Natural killer cell (primary cell): ENCODE data around the gene TRMT1L. TPM values are rescaled to one million over a fixed set of nuclear protein-coding genes. Genes with fewer than 3 reads are reported as not detected.

Experiments used
- ATAC-seq, 3 donors: fragments of 150-1000 bp in 2 of 3; fragments of 200-7000 bp in 1 of 3; cut with Tn5 transposase; 1 replicate in 1 of 3; 2 replicates in 2 of 3; pipeline ENCODE4 v1.10.0; 2021; ENCODE audit warnings: mild to moderate bottlenecking in 2 of 3, moderate library complexity in 2 of 3
- DNase-seq, 2 donors: peaks; one replicate each; pipeline versions ENCODE4 v3.0.0 to v3.0.0-alpha.2; 2013 to 2021; ENCODE audit warnings: mixed read lengths in 1 of 2
- H3K27ac ChIP-seq: one replicate; pipeline ENCODE4 v1.5.1; 2013; ENCODE audit warnings: mild to moderate bottlenecking, low read length
- H3K27me3 ChIP-seq: one replicate; pipeline ENCODE4 v1.6.1; 2013; ENCODE audit warnings: low read length; ENCODE audit not compliant: control insufficient read depth, insufficient read depth
- H3K36me3 ChIP-seq: one replicate; pipeline ENCODE4 v1.6.1; 2013; ENCODE audit warnings: low read length; ENCODE audit not compliant: control insufficient read depth, insufficient read depth
- H3K4me1 ChIP-seq: one replicate; pipeline ENCODE4 v1.6.1; 2013; ENCODE audit warnings: low read length; ENCODE audit not compliant: control insufficient read depth, insufficient read depth
- H3K4me3 ChIP-seq: one replicate; pipeline ENCODE4 v1.5.1; 2013; ENCODE audit warnings: low read length
- H3K9me3 ChIP-seq: one replicate; pipeline ENCODE4 v1.6.1; 2013; ENCODE audit warnings: low read length; ENCODE audit not compliant: control insufficient read depth, insufficient read depth
- H3K27ac Mint-ChIP-seq, 2 donors: one replicate each; pipeline ENCODE4 v1.8.0; 2022; ENCODE audit warnings: mild to moderate bottlenecking in 2 of 2, mixed read lengths in 2 of 2, moderate library complexity in 1 of 2
- H3K27me3 Mint-ChIP-seq, 2 donors: one replicate each; pipeline ENCODE4 v1.8.0; 2022; ENCODE audit warnings: low read depth in 2 of 2, mixed read lengths in 2 of 2
- H3K36me3 Mint-ChIP-seq: one replicate; pipeline ENCODE4 v1.8.0; 2022; ENCODE audit warnings: mixed read lengths
- H3K4me1 Mint-ChIP-seq, 2 donors: one replicate each; pipeline ENCODE4 v1.8.0; 2022; ENCODE audit warnings: mixed read lengths in 2 of 2
- H3K4me3 Mint-ChIP-seq: one replicate; pipeline ENCODE4 v1.8.0; 2022; ENCODE audit warnings: mild to moderate bottlenecking, moderate library complexity, mixed read lengths
- H3K9me3 Mint-ChIP-seq, 2 donors: one replicate each; pipeline ENCODE4 v1.8.0; 2022; ENCODE audit warnings: mixed read lengths in 2 of 2
- WGBS: methylation state at CpG from one replicate; pipeline ENCODE4 v1.1.7; 2013; ENCODE audit warnings: missing lambda C conversion rate; ENCODE audit not compliant: insufficient coverage; 5-methylcytosine and 5-hydroxymethylcytosine counted together
- intact Hi-C: fragments of 100-400 bp; cut with micrococcal nuclease; formaldehyde crosslinking; loops from one replicate; pipeline ENCODE4 v1.14.2; 2022
- total RNA-seq, 4 donors: library from RNA; stranded (reverse); fragments of 120-200 nt in 1 of 4; gene quantifications; one replicate each; pipeline versions ENCODE4 v1.2.3 to v1.2.4, GENCODE V29; 2013 to 2022
- TF ChIP-seq, protein P1 (sequence below): fragments of 200-600 bp; IDR thresholded peaks from one replicate; pipeline ENCODE4 v1.8.0; 2022; ENCODE audit warnings: antibody characterized with exemption

TRMT1L gene
- total RNA-seq, 3 donors from 2014 or later (not counting 1 experiment from before 2014, with no cell fraction given) = 4.4 to 8.2 (median 4.9) TPM

GRCh38 chr1:185104083-185104482, 52.7 kb downstream of the TRMT1L start:
- no peak overlapping the region for H3K27ac Mint-ChIP-seq
- H3K9me3 Mint-ChIP-seq = peaks cover under 1 to 3% of the 10 kb centered on the region in 2 donors
- no peak overlapping the region for H3K4me3 Mint-ChIP-seq
- ATAC-seq (no peak), DNase-seq (no peak)
- H3K36me3 Mint-ChIP-seq = peaks cover 33% of the 10 kb centered on the region
- no peaks in the 10 kb centered on the region for H3K4me1 Mint-ChIP-seq
- H3K27me3 Mint-ChIP-seq = no peaks in the 10 kb centered on the region
- no peak overlapping the region for H3K4me3 ChIP-seq
- no peak overlapping the region for H3K27ac ChIP-seq
- no peaks in the 10 kb centered on the region for H3K27me3 ChIP-seq
- H3K9me3 ChIP-seq = peaks cover 11% of the 10 kb centered on the region
- H3K36me3 ChIP-seq = peaks cover 25% of the 10 kb centered on the region
- intact Hi-C loops = no loop called here
- 100% methylated on average over 3 of the region's 3 CpGs for WGBS
- H3K4me1 ChIP-seq = no peaks in the 10 kb centered on the region
- TF ChIP-seq, protein P1, sequence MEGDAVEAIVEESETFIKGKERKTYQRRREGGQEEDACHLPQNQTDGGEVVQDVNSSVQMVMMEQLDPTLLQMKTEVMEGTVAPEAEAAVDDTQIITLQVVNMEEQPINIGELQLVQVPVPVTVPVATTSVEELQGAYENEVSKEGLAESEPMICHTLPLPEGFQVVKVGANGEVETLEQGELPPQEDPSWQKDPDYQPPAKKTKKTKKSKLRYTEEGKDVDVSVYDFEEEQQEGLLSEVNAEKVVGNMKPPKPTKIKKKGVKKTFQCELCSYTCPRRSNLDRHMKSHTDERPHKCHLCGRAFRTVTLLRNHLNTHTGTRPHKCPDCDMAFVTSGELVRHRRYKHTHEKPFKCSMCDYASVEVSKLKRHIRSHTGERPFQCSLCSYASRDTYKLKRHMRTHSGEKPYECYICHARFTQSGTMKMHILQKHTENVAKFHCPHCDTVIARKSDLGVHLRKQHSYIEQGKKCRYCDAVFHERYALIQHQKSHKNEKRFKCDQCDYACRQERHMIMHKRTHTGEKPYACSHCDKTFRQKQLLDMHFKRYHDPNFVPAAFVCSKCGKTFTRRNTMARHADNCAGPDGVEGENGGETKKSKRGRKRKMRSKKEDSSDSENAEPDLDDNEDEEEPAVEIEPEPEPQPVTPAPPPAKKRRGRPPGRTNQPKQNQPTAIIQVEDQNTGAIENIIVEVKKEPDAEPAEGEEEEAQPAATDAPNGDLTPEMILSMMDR = no peak

GRCh38 chr1:185096531-185096930, 60.2 kb downstream of the TRMT1L start:
- WGBS = 100% methylated on average over 1 of the region's 2 CpGs
- Histone ChIP-seq H3K27ac (no peak overlapping the region), H3K9me3 (no peaks in the 10 kb centered on the region), H3K4me1 (no peaks in the 10 kb centered on the region), H3K36me3 (peaks cover 52% of the 10 kb centered on the region), H3K4me3 (no peak overlapping the region), H3K27me3 (no peaks in the 10 kb centered on the region)
- peaks cover 14% of the 10 kb centered on the region for H3K36me3 Mint-ChIP-seq
- intact Hi-C loops = no loop called here
- H3K4me1 Mint-ChIP-seq = peaks cover 0 to 4% of the 10 kb centered on the region in 2 donors
- no peak overlapping the region for H3K27ac Mint-ChIP-seq
- ATAC-seq (no peak), DNase-seq (no peak)
- TF ChIP-seq, protein P1 = no peak
- no peak overlapping the region for H3K4me3 Mint-ChIP-seq
- no peaks in the 10 kb centered on the region for H3K27me3 Mint-ChIP-seq
- no peaks in the 10 kb centered on the region for H3K9me3 Mint-ChIP-seq

DNA sequence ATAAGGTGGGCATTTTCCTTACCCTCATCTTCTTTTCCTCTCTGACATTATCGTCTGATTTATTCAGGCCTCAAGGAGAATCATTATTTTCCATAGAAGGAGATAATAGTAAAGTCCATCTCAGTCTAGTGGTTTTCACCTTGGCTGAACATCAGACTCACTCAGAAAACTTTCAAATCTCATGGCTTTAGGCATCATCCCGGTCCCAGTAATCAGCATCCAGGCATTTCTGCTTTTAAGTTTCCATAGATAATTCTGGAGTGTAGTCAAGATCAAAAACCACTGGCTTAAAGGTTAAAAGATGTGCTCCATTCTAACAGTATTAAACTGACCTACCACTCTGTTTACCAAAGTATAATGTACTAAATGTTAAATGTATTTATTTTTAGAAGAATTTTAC, 62.0 kb downstream of the TRMT1L start:
- Mint-ChIP-seq H3K27ac (no peak overlapping the region), H3K4me3 (no peak overlapping the region), H3K9me3 (no peaks in the 10 kb centered on the region), H3K4me1 (peaks cover 0 to 4% of the 10 kb centered on the region in 2 donors), H3K36me3 (peaks cover 6% of the 10 kb centered on the region), H3K27me3 (no peaks in the 10 kb centered on the region)
- Histone ChIP-seq H3K4me1 (no peaks in the 10 kb centered on the region), H3K9me3 (no peaks in the 10 kb centered on the region), H3K4me3 (no peak overlapping the region), H3K27ac (no peak overlapping the region), H3K36me3 (peaks cover 41% of the 10 kb centered on the region), H3K27me3 (no peaks in the 10 kb centered on the region)
- intact Hi-C loops = no loop called here
- ATAC-seq (no peak), DNase-seq (no peak)
- 88% methylated on average over 1 of the region's 2 CpGs for WGBS
- TF ChIP-seq, protein P1 = no peak

- Histone ChIP-seq H3K9me3 (no peaks in the 10 kb centered on the region), H3K4me3 (no peak overlapping the region), H3K36me3 (peaks cover 36% of the 10 kb centered on the region), H3K27ac (no peak overlapping the region), H3K27me3 (no peaks in the 10 kb centered on the region), H3K4me1 (no peaks in the 10 kb centered on the region)
- no peak for ATAC-seq
- H3K27ac Mint-ChIP-seq = no peak overlapping the region
- 77% methylated on average over 5 of the region's 5 CpGs for WGBS
- H3K36me3 Mint-ChIP-seq = peaks cover 17% of the 10 kb centered on the region
- TF ChIP-seq, protein P1 = no peak
- intact Hi-C loops = no loop called here
- H3K27me3 Mint-ChIP-seq = no peaks in the 10 kb centered on the region
- peaks cover 1 to 2% of the 10 kb centered on the region in 2 donors for H3K4me1 Mint-ChIP-seq
- no peaks in the 10 kb centered on the region for H3K9me3 Mint-ChIP-seq
- DNase-seq = no peak
- no peak overlapping the region for H3K4me3 Mint-ChIP-seq
These were observed 65.3 kb downstream of the TRMT1L start for GRCh38 chr1:185091480-185091879.
